Erythroblast (primary cell): ENCODE measurements around the gene RAB11FIP4.

ENCODE experiments used
- GATA1 ChIP-seq: IDR thresholded peaks from 2 replicates; pipeline ENCODE4 v1.6.1; 2011; ENCODE audit warnings: low read depth, mild to moderate bottlenecking, control low read depth, low read length, moderate library complexity
- POLR2A ChIP-seq: IDR thresholded peaks from 2 replicates; pipeline ENCODE4 v1.6.1; 2011; ENCODE audit warnings: mild to moderate bottlenecking, low read length

- TF ChIP-seq POLR2A (no peak), GATA1 (no peak)
Measured at GRCh38 chr17:31529841-31530251, 138.4 kb downstream of the RAB11FIP4 start.
